ENCODE results near the gene OAT. TPM values are rescaled to one million over a fixed set of nuclear protein-coding genes. Genes with fewer than 3 reads are reported as not detected.

Gene OAT
- total and polyA plus RNA-seq, 4 donors = 26.2 to 75.3 (median 53.7) TPM

DNA sequence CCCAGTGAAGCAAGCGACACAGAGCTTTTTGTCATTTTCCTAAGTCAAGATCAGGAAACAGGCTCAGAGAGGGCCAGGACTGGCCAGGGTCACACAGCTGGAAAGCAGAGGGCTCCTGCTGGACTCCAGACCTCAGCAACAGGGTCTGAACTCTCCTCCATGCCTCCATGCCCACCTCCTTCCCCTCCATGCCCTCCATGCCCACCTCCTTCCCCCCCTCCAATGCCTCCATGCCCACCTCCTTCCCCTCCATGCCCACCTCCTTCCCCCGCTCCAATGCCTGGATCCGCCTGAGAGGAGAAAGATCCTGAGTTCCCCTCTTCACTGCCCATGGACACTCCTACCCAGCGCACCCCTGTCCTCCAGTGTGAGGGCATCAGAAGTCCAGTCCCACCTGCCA is 51.3 kb downstream of the OAT start:
- H3K27ac ChIP-seq (ENCODE audit: low read depth in 1 of 2, low read length in 1 of 2) = no peak overlapping the region
- 92 to 94% methylated on average over 4 of the region's 4 CpGs for WGBS, 2 donors
- no peaks in the 10 kb centered on the region for H3K27me3 ChIP-seq (ENCODE audit: control insufficient read depth in 3 of 3, insufficient read depth in 3 of 3, low read length in 2 of 3)

DNA sequence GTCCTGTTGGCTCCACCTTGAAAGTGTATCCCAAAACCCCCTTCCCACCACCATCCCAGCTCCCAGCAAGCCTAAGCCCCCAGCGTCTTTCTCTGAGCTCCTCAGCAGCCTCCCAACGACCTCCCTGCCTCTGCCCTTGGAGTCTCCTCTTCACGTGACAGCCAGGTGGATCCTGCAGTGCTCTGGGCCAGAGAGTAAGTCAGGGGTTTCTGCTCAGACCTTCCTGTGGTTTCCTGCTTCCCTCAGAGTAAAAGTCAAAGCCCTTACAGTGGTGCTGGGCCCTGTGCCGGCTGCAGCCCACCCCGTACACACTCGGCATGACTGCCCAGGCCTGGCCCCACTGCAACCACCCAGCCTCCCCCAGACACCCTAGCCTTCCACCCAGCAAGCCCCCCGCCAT is 51.9 kb downstream of the OAT start:
- H3K9ac ChIP-seq (ENCODE audit: insufficient read depth in 1 of 2, low read length in 2 of 2) = no peak overlapping the region
- TF ChIP-seq, protein P1, sequence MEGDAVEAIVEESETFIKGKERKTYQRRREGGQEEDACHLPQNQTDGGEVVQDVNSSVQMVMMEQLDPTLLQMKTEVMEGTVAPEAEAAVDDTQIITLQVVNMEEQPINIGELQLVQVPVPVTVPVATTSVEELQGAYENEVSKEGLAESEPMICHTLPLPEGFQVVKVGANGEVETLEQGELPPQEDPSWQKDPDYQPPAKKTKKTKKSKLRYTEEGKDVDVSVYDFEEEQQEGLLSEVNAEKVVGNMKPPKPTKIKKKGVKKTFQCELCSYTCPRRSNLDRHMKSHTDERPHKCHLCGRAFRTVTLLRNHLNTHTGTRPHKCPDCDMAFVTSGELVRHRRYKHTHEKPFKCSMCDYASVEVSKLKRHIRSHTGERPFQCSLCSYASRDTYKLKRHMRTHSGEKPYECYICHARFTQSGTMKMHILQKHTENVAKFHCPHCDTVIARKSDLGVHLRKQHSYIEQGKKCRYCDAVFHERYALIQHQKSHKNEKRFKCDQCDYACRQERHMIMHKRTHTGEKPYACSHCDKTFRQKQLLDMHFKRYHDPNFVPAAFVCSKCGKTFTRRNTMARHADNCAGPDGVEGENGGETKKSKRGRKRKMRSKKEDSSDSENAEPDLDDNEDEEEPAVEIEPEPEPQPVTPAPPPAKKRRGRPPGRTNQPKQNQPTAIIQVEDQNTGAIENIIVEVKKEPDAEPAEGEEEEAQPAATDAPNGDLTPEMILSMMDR (IDR thresholded peaks at IDR 0.05; ENCODE audit: control extremely low read depth, extremely low read depth) = no peak
- DNase-seq = peak in 1 of 3 donors; percentile 16
- H3K36me3 ChIP-seq (ENCODE audit: control insufficient read depth in 4 of 4, insufficient read depth in 4 of 4, low read length in 4 of 4) = no peaks in the 10 kb centered on the region
- H3K27ac ChIP-seq (ENCODE audit: low read depth in 1 of 2, low read length in 1 of 2) = no peak overlapping the region
- H3K9me3 ChIP-seq (ENCODE audit: control insufficient read depth in 4 of 4, insufficient read depth in 3 of 4, low read length in 3 of 4) = peaks cover 0 to 2% (median 0%) of the 10 kb centered on the region in 4 donors
- no peaks in the 10 kb centered on the region for H3K27me3 ChIP-seq (ENCODE audit: control insufficient read depth in 3 of 3, insufficient read depth in 3 of 3, low read length in 2 of 3)
- ATAC-seq (ENCODE audit: insufficient read depth, low FRiP score) = no peak
- no peak overlapping the region for H3K4me3 ChIP-seq
- H3K4me1 ChIP-seq (ENCODE audit: control insufficient read depth in 5 of 5, insufficient read depth in 5 of 5, low read length in 5 of 5) = no peaks in the 10 kb centered on the region
- WGBS, 2 donors = 21 to 63% methylated on average over 7 of the region's 7 CpGs

More for the DNA sequence above, 51.3 kb downstream of the OAT start:
- DNase-seq (no peak), ATAC-seq (ENCODE audit: insufficient read depth, low FRiP score) (no peak)
- Histone ChIP-seq H3K4me1 (ENCODE audit: control insufficient read depth in 5 of 5, insufficient read depth in 5 of 5, low read length in 5 of 5) (no peaks in the 10 kb centered on the region), H3K36me3 (ENCODE audit: control insufficient read depth in 4 of 4, insufficient read depth in 4 of 4, low read length in 4 of 4) (no peaks in the 10 kb centered on the region), H3K9ac (ENCODE audit: insufficient read depth in 1 of 2, low read length in 2 of 2) (no peak overlapping the region), H3K9me3 (ENCODE audit: control insufficient read depth in 4 of 4, insufficient read depth in 3 of 4, low read length in 3 of 4) (peaks cover 0 to 2% (median 0%) of the 10 kb centered on the region in 4 donors), H3K4me3 (no peak overlapping the region)
- TF ChIP-seq, protein P1 (IDR thresholded peaks at IDR 0.05; ENCODE audit: control extremely low read depth, extremely low read depth) = no peak

DNA sequence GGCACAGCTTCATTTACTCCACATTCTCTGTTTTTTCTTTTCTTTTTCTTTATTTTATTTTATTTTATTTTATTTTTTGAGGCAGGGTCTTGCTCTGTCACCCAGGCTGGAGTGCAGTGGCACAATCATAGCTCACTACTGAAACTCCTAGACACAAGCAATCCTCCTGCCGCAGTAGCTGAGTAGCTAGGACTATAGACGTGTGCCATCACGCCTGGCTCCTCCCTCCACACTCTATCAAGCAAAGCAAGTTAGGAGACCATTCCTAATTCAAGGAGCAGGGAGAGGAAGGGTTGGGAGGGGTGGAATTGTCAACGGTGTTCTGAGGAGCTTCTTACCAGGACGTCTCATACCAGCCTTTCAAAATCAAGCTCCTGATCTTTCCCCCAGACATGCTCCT is 52.4 kb downstream of the OAT start:
- Histone ChIP-seq H3K27me3 (ENCODE audit: control insufficient read depth in 3 of 3, insufficient read depth in 3 of 3, low read length in 2 of 3) (no peaks in the 10 kb centered on the region), H3K4me3 (no peak overlapping the region), H3K9ac (ENCODE audit: insufficient read depth in 1 of 2, low read length in 2 of 2) (no peak overlapping the region), H3K9me3 (ENCODE audit: control insufficient read depth in 4 of 4, insufficient read depth in 3 of 4, low read length in 3 of 4) (peaks cover 0 to 2% (median 0%) of the 10 kb centered on the region in 4 donors), H3K4me1 (ENCODE audit: control insufficient read depth in 5 of 5, insufficient read depth in 5 of 5, low read length in 5 of 5) (no peaks in the 10 kb centered on the region), H3K27ac (ENCODE audit: low read depth in 1 of 2, low read length in 1 of 2) (no peak overlapping the region), H3K36me3 (ENCODE audit: control insufficient read depth in 4 of 4, insufficient read depth in 4 of 4, low read length in 4 of 4) (no peaks in the 10 kb centered on the region)
- DNase-seq = no peak
- TF ChIP-seq, protein P1 (IDR thresholded peaks at IDR 0.05; ENCODE audit: control extremely low read depth, extremely low read depth) = no peak
- ATAC-seq (ENCODE audit: insufficient read depth, low FRiP score) = no peak
- 69 to 76% methylated on average over 5 of the region's 5 CpGs for WGBS, 2 donors

DNA sequence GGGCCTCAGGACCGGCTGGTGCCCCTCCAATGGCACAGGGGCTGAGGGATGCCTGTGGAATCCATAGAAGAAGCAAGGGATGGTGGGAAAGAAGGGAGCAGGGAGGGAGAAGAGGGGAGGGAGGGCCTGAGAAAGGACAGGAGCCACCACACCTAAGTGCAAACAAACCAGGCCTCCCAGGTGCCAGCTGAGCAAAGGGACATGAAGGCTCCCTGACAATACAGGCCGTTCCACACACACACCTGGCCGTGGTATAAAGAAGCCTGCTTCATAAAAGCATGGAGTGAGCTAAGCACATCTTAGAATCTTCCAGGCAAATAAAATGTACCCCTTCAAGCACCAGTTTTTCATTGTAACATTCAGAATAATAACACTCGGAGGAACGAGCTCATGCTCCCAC is 54.0 kb downstream of the OAT start:
- no peak overlapping the region for H3K9ac ChIP-seq (ENCODE audit: insufficient read depth in 1 of 2, low read length in 2 of 2)
- no peaks in the 10 kb centered on the region for H3K27me3 ChIP-seq (ENCODE audit: control insufficient read depth in 3 of 3, insufficient read depth in 3 of 3, low read length in 2 of 3)
- H3K9me3 ChIP-seq (ENCODE audit: control insufficient read depth in 4 of 4, insufficient read depth in 3 of 4, low read length in 3 of 4) = peaks cover 0 to 5% (median 0%) of the 10 kb centered on the region in 4 donors
- ATAC-seq (ENCODE audit: insufficient read depth, low FRiP score) = no peak
- no peaks in the 10 kb centered on the region for H3K36me3 ChIP-seq (ENCODE audit: control insufficient read depth in 4 of 4, insufficient read depth in 4 of 4, low read length in 4 of 4)
- DNase-seq = no peak
- no peaks in the 10 kb centered on the region for H3K4me1 ChIP-seq (ENCODE audit: control insufficient read depth in 5 of 5, insufficient read depth in 5 of 5, low read length in 5 of 5)
- 84 to 94% methylated on average over 5 of the region's 5 CpGs for WGBS, 2 donors
- H3K4me3 ChIP-seq = no peak overlapping the region
- TF ChIP-seq, protein P1 (IDR thresholded peaks at IDR 0.05; ENCODE audit: control extremely low read depth, extremely low read depth) = no peak
- H3K27ac ChIP-seq (ENCODE audit: low read depth in 1 of 2, low read length in 1 of 2) = no peak overlapping the region
